ENCODE results near the gene REXO1.

The REXO1 gene

DNA sequence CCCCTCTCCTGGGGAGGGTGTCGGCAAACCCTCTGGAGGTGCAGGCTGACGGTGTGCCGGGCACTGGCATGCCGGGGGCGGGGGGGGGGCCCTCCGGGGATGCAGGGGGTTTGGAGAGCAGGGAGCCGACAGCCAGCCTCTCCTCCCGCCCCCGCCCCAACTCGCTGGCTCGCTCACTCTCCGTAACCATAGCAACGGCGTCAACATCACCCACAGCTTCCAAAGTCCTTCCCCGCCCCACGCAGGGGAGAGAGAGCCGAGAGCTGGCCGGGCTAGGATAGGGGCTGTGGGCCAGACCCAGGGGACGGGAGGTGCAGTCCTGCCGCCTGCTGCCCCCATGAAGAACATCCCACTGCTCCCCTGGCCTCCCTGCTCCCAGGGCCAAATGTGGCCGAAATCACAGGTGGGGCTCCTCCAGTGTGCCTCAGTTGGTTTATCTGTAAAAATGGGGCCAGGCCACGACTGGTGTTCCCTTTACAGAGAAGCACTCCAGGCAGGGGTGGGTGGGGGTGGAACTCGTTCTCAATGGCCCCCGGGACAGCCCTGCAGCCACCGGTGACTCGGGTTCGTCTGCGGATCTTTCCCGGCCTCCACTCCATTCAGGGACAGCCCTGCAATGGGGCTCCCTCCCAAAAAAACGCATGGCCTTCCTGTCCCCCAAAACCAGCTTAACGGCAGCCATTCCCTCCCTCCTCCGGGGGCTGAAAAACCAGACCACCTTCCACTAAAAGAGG is 11.9 kb upstream of the REXO1 start:
- Histone ChIP-seq H3K79me2 (ENCODE audit: low read length) (peaks cover 77% of the 10 kb centered on the region), H3K9me2 (replicated peaks; ENCODE audit: insufficient read depth, low read length) (no peaks in the 10 kb centered on the region), H3K4me1 (ENCODE audit: low read length) (peaks cover 27% of the 10 kb centered on the region), H3K27me3 (replicated peaks; ENCODE audit: insufficient read depth, low read length) (no peaks in the 10 kb centered on the region), H4K20me1 (ENCODE audit: insufficient read depth, low read length) (no peaks in the 10 kb centered on the region), H2AFZ (ENCODE audit: low read length) (no peak overlapping the region), H3K9me3 (replicated peaks; ENCODE audit: insufficient read depth, low read length) (no peaks in the 10 kb centered on the region), H3K4me3 (ENCODE audit: low read length) (no peak overlapping the region), H3K36me3 (replicated peaks; ENCODE audit: insufficient read depth, low read length) (no peaks in the 10 kb centered on the region), H3F3A (ENCODE audit: insufficient read depth, low read length) (peaks cover 42% of the 10 kb centered on the region), H3K9ac (ENCODE audit: low read length) (no peak overlapping the region), H3K4me2 (ENCODE audit: low read depth, low read length) (no peak overlapping the region), H3K27ac (ENCODE audit: low read length) (no peak overlapping the region)
- no peak for TF ChIP-seq EZH2 (optimal IDR thresholded peaks at IDR 0.05; ENCODE audit: low read depth, low read length)
- TF ChIP-seq EZH2phosphoT487 (IDR thresholded peaks at IDR 0.05; ENCODE audit: low read length): no peak
- TF ChIP-seq, protein P1, sequence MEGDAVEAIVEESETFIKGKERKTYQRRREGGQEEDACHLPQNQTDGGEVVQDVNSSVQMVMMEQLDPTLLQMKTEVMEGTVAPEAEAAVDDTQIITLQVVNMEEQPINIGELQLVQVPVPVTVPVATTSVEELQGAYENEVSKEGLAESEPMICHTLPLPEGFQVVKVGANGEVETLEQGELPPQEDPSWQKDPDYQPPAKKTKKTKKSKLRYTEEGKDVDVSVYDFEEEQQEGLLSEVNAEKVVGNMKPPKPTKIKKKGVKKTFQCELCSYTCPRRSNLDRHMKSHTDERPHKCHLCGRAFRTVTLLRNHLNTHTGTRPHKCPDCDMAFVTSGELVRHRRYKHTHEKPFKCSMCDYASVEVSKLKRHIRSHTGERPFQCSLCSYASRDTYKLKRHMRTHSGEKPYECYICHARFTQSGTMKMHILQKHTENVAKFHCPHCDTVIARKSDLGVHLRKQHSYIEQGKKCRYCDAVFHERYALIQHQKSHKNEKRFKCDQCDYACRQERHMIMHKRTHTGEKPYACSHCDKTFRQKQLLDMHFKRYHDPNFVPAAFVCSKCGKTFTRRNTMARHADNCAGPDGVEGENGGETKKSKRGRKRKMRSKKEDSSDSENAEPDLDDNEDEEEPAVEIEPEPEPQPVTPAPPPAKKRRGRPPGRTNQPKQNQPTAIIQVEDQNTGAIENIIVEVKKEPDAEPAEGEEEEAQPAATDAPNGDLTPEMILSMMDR (IDR thresholded peaks at IDR 0.05; ENCODE audit: low read length): no peak
- no peak for DNase-seq

DNA sequence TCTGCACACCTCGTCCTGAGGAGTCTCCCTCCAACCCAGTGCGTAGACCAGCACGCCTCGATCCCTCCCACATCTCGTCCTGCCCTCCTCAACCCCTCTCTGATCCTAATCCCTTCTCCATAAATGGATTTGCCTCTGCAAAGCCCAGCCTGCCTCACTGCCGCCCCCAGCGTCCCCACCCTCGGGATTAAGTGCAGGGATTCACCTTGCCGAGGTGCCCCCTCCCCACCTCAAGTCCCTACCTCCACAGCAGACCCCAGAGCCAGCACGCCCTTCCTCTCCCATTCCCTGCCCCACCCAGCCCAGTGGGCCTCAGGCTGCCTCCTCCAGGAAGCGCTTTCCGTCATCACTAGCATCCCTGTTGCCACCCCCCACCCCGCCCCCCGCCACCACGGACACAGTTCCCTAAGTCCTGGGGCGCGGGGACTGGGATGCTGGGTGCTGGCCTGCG is 11.1 kb upstream of the REXO1 start:
- H3K4me3 ChIP-seq (ENCODE audit: low read length): no peak overlapping the region

DNA sequence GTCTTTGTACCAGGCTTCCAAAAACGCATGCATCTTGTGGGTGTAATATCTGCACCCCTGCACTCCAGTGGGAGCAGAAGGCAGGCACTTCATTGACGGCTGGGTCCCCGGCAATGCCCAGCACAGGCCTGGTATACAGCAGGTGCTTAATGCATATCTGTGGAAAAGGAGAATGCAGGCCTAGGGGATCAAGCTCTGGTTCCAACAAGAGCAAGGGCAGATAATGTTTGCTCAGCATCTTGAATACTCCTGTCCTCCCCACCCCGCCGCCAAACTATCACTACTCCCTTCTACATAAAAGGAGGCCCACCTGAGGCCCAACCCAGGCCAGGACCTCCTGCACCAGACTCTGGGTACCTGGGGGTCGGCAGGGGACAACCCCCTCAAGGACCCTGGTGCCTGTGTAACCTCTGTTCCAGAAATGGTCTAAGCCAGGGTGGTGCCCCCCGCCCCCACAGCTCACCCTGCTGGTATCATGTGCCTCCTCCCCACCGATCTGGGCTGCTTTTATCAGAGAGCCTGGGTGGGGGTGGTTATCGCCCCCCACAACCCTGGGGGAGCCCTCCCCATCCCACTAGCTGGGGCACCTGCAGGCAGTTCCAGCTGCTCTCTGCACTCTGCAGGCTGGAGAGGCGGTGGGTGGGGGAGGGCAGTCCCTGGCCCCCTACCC is 10.3 kb upstream of the REXO1 start:
- H3K4me2 ChIP-seq (ENCODE audit: low read depth, low read length): no peak overlapping the region
- no peak overlapping the region for H3K27ac ChIP-seq (ENCODE audit: low read length)
- H3K4me1 ChIP-seq (ENCODE audit: low read length): peaks cover 34% of the 10 kb centered on the region
- no peak overlapping the region for H3K9ac ChIP-seq (ENCODE audit: low read length)
- H3K9me2 ChIP-seq (replicated peaks; ENCODE audit: insufficient read depth, low read length): no peaks in the 10 kb centered on the region
- H3K27me3 ChIP-seq (replicated peaks; ENCODE audit: insufficient read depth, low read length): no peaks in the 10 kb centered on the region
- no peaks in the 10 kb centered on the region for H3K36me3 ChIP-seq (replicated peaks; ENCODE audit: insufficient read depth, low read length)
- no peak for TF ChIP-seq EZH2phosphoT487 (IDR thresholded peaks at IDR 0.05; ENCODE audit: low read length)
- TF ChIP-seq, protein P1 (IDR thresholded peaks at IDR 0.05; ENCODE audit: low read length): no peak
- TF ChIP-seq EZH2 (optimal IDR thresholded peaks at IDR 0.05; ENCODE audit: low read depth, low read length): no peak
- peaks cover 89% of the 10 kb centered on the region for H3K79me2 ChIP-seq (ENCODE audit: low read length)
- peaks cover 41% of the 10 kb centered on the region for H3F3A ChIP-seq (ENCODE audit: insufficient read depth, low read length)
- H3K4me3 ChIP-seq (ENCODE audit: low read length): no peak overlapping the region
- DNase-seq: no peak
- no peaks in the 10 kb centered on the region for H3K9me3 ChIP-seq (replicated peaks; ENCODE audit: insufficient read depth, low read length)
- H4K20me1 ChIP-seq (ENCODE audit: insufficient read depth, low read length): no peaks in the 10 kb centered on the region
- no peak overlapping the region for H2AFZ ChIP-seq (ENCODE audit: low read length)

More for the DNA sequence above, 11.1 kb upstream of the REXO1 start:
- H3K79me2 ChIP-seq (ENCODE audit: low read length): peaks cover 82% of the 10 kb centered on the region
- no peak for TF ChIP-seq EZH2 (optimal IDR thresholded peaks at IDR 0.05; ENCODE audit: low read depth, low read length)
- TF ChIP-seq, protein P1 (IDR thresholded peaks at IDR 0.05; ENCODE audit: low read length): no peak
- no peak for TF ChIP-seq EZH2phosphoT487 (IDR thresholded peaks at IDR 0.05; ENCODE audit: low read length)
- H3K27ac ChIP-seq (ENCODE audit: low read length): no peak overlapping the region
- H3K4me1 ChIP-seq (ENCODE audit: low read length): peaks cover 27% of the 10 kb centered on the region
- no peak overlapping the region for H3K4me2 ChIP-seq (ENCODE audit: low read depth, low read length)
- DNase-seq: no peak
- H3K9me3 ChIP-seq (replicated peaks; ENCODE audit: insufficient read depth, low read length): no peaks in the 10 kb centered on the region
- H3K27me3 ChIP-seq (replicated peaks; ENCODE audit: insufficient read depth, low read length): no peaks in the 10 kb centered on the region
- H3K9me2 ChIP-seq (replicated peaks; ENCODE audit: insufficient read depth, low read length): no peaks in the 10 kb centered on the region
- no peak overlapping the region for H2AFZ ChIP-seq (ENCODE audit: low read length)
- H4K20me1 ChIP-seq (ENCODE audit: insufficient read depth, low read length): no peaks in the 10 kb centered on the region
- no peaks in the 10 kb centered on the region for H3K36me3 ChIP-seq (replicated peaks; ENCODE audit: insufficient read depth, low read length)
- H3K9ac ChIP-seq (ENCODE audit: low read length): no peak overlapping the region
- peaks cover 44% of the 10 kb centered on the region for H3F3A ChIP-seq (ENCODE audit: insufficient read depth, low read length)

All from MM.1S (cell line).